NOMO-1 treated with DMSO at 0.1 percent for 48 hours (cell line): ENCODE results near the gene NOS3.

Source experiments
- DNase-seq: peaks from one replicate; lab custom pipeline; 2025; ENCODE audit not compliant: unreplicated experiment; lab: John Stamatoyannopoulos, UW

NOS3 gene

DNA sequence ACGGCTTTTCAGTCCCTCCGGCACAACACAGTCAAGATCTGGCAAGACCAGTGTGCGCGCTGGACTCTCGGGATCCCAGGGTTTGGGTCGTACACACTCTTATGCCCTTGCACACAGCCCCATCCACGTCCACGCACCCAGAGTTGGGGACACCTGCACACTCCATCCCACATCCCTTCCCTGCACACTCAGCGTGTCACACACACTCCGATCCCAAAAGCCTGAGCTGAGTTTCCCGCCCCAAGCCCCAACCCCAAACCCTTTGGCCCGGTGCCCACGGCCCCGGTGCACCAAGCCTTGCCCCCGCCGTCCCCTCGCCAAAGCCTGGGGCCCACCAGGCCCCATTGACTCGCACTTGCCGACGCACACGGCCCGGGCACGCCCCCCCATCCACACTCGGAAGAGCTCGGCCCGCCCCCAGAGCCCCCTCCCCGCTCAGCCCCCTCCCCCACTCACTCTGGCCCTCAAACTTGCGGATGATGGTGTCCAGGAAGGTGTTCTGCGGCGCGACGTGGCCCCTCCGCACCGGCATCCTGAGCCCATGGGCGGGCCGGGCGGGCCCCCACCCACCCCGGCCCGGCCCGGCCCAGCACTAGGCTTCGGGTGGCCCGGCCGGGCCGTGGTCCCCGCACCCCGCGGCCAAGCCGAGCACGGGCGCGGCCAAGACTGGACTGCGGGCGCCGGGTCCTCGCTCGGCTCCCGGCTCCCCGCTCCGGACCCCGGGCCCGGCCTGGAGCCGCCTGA is 13.3 kb upstream of the NOS3 start:
- DNase-seq, result no peak

DNA sequence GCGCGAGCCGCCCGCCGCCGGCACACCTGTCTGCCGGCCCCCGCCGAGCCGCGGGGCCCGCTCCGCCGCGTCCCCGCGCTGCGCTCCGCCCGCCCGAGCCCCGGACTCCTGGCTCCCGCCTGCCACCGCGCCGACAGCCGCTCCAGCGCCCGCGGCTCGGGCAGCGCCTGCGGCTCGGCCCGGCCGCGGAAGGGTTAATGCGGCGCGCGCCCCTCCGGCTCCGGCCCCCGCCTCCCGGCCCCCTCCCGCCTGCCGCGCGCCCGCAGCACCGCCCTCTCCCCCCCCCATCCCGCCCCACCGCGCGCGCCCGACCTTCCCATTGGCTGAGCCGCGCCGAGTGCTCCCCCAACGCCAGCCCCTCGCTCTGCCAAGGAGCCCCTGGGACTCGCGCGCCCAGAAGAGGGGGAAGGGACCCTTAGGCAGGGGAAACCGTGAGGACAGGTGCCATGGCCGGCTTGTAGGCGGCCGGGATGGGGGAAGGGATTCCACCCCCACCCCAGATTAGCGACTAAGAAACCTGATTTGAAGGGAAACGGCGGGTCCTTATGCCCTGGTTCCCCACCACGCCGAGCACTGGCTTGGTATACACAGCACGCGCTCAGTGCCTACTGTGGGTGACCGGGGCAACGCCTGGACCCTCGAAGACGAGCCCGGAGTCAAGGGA is 12.6 kb upstream of the NOS3 start, which contains the start of gene KCNH2:
TSS of gene KCNH2 (minus strand) at position 196 of the 664 bp plus-strand sequence. CDS start 408 bp downstream, outside the sequence.
- DNase-seq, result no peak

DNA sequence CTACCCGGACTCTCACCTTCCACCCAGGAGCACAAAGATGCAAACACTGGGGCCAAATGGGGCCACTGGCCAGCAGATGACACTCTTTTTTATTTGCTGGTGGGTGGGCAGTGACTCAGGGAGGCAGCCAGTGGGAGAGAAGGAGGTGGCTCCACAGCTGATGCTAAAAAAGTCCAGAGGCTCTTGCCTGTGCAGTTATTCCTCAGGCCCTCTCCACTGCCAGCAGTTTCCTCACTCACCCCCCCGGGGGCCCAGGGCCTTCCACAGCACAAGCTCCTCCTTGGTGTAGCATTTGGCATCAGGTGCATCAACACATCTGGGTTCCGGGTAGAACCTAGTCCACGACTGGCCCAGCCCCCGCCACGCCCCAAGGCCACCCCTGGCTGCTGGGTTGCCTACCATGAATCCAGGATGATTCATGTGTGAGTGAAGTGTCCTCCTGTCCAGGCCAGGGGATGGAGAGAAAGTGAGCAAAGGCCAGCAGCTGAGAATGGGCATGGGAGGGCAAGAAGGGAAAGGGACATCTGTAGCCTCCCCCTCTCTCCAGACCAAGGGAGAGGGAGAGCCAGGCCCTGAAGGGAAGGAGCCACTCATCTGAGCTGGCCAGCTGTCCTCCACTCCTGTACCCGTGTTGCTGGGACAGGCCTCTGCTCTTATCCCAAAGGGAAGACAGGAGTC is 11.0 kb upstream of the NOS3 start:
- no peak for DNase-seq

DNA sequence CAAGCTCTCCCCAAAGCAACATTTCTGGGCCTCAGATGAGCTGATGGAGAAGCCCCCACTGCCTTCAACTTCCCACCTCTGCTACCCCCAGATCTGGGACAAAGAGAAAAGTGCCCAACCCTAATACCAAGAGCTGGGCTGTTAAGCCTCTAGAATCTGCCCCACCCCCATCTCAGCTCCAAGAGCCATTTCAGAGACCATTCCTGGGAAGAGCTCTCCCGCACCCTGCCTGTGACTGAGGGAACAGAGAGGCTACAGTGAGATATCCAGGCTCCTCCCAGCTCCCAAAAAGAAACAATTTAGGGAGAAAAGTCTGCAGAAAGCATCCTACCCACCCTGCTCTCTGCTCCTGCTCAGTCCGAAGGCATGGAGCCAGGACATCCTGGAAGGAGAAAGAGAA is 10.2 kb upstream of the NOS3 start:
- DNase-seq, result no peak

GRCh38 chr7:150981644-150982043 is 9.2 kb upstream of the NOS3 start:
- no peak for DNase-seq

- no peak for DNase-seq
Observed at GRCh38 chr7:150982351-150982750, 8.5 kb upstream of the NOS3 start.

DNA sequence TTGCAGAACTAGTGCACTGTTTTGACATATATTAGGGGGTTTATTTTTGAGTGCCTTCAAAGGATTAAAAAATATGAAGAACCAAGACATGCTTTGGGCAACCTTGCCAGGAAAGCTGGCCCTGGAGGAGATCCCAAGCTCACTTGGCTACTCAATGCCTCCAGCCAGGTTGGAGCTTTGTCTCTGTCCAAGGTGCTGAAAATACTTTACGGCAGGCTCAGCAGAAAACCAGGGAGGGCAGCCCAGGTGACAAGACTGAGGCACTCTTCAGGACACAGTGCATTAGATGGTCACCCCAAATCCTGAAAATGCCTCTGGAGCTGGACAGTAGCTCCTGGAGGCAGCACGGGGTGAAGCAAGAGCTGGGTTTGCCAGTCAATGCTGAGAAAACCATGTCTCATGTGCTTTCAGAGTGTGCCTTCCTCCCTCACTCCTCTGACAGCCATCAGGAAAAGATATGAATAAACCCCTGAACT is 6.9 kb upstream of the NOS3 start:
- no peak for DNase-seq

GRCh38 chr7:150986099-150986512 is 4.7 kb upstream of the NOS3 start:
- DNase-seq, result no peak

- no peak for DNase-seq
Observed at GRCh38 chr7:150986556-150986955, 4.3 kb upstream of the NOS3 start.

- no peak for DNase-seq
Observed at GRCh38 chr7:150988230-150989226, 2.3 kb upstream of the NOS3 start.

DNA sequence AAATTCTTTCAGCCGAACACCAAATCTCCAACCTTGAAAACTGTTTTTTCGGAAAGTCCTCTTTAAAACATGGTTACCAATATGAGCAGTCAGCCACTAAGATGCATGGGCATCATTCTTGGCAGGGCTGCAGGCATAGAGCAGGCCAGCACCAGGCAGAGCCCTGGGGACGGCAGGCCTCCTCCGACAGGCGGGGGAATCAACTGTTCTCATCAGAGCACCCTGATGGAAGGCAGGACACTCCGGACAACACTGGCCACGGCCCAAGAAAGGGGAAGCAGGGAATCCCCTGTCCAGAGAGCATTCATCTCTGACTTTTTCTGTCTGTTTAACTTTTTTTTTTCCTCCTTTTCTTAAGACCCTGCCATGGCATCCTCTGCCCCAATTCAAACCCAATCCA is 1.4 kb upstream of the NOS3 start:
- no peak for DNase-seq

- no peak for DNase-seq
Observed at GRCh38 chr7:150992051-150992640, 1.3 kb downstream of the NOS3 start.

DNA sequence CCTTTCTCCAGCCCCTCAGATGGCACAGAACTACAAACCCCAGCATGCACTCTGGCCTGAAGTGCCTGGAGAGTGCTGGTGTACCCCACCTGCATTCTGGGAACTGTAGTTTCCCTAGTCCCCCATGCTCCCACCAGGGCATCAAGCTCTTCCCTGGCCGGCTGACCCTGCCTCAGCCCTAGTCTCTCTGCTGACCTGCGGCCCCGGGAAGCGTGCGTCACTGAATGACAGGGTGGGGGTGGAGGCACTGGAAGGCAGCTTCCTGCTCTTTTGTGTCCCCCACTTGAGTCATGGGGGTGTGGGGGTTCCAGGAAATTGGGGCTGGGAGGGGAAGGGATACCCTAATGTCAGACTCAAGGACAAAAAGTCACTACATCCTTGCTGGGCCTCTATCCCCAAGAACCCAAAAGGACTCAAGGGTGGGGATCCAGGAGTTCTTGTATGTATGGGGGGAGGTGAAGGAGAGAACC is 2.1 kb downstream of the NOS3 start:
- DNase-seq, result no peak

GRCh38 chr7:150993511-150993910 is 2.7 kb downstream of the NOS3 start:
- no peak for DNase-seq

DNA sequence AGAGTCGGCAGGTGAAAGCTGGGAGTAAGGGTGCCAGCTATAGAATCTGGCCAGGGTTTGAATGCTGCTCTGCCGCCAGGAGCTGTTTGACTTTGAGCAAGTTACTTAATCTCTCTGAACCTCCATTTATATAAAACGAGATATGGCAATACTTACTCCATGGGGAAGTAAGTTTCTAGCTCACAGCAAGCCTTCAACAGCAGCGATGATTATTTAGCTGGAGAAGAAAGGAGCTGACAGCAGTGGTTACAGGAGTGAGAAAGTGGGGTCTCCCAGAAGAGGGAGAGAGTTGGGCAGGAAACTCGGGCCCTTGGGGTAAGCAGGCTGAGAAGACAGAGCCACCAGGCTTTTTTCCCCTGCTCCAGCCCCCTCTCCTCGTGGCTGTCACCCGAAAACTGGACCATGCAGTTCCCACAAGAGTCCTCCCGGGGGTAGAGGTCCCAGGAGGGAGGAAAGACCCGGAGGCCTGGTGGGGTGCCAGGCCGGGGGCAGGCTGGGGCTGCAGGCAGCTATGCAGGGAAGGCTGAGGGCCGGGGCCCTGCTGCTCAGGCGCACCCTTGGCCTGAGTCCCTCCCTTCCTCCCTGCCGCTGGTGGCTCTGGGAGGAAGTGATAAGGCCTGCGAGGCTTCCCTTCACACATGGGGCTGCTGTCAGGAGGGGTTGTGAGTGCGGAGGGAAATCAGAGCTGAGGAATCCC is 3.5 kb downstream of the NOS3 start:
- no peak for DNase-seq

GRCh38 chr7:150994838-150995510 is 4.2 kb downstream of the NOS3 start:
- no peak for DNase-seq

DNA sequence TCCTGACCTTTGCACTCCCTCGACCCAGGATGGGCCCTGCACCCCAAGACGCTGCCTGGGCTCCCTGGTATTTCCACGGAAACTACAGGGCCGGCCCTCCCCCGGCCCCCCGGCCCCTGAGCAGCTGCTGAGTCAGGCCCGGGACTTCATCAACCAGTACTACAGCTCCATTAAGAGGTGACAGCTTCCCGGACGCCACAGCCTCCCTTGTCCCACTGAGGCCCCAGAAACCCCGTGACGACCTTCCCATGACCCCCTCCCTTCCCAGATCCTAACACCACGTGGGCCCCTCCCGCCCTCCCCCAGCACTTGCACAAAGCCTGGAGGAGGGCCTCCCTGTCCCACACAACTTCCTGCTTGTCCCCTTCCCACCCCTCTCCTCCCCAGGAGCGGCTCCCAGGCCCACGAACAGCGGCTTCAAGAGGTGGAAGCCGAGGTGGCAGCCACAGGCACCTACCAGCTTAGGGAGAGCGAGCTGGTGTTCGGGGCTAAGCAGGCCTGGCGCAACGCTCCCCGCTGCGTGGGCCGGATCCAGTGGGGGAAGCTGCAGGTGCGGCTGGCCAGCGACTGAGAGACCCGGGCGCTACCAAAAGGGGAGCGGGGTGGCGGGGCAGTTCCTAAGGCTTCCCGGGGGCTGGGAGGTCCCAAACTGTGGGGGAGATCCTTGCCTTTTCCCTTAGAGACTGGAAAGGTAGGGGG is 5.7 kb downstream of the NOS3 start:
- DNase-seq, result no peak

DNA sequence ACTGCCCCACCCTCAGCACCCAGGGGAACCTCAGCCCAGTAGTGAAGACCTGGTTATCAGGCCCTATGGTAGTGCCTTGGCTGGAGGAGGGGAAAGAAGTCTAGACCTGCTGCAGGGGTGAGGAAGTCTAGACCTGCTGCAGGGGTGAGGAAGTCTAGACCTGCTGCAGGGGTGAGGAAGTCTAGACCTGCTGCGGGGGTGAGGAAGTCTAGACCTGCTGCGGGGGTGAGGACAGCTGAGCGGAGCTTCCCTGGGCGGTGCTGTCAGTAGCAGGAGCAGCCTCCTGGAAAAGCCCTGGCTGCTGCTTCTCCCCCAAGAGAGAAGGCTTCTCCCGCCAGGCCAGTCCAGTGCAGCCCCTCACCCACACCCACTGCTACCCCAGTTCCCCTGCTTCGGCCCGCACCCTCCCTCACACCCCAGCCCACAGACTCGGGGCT is 6.3 kb downstream of the NOS3 start:
- DNase-seq, result no peak
